GM18870 (cell line): ENCODE results near the gene TTLL1.
A peak's percentile ranks its signal among the peaks of the same experiment; 100 is the strongest.
"Not testable (repeated sequence)": the region's sequence is repeated elsewhere in the genome, so short reads cannot be mapped to it uniquely, and the experiment has no call there.

ENCODE experiments used
- ATAC-seq: cut with Tn5 transposase; IDR thresholded peaks from one replicate; pipeline ENCODE4 v1.9.1; 2021; ENCODE audit warnings: moderate library complexity; ENCODE audit not compliant: unreplicated experiment

TTLL1 gene

DNA sequence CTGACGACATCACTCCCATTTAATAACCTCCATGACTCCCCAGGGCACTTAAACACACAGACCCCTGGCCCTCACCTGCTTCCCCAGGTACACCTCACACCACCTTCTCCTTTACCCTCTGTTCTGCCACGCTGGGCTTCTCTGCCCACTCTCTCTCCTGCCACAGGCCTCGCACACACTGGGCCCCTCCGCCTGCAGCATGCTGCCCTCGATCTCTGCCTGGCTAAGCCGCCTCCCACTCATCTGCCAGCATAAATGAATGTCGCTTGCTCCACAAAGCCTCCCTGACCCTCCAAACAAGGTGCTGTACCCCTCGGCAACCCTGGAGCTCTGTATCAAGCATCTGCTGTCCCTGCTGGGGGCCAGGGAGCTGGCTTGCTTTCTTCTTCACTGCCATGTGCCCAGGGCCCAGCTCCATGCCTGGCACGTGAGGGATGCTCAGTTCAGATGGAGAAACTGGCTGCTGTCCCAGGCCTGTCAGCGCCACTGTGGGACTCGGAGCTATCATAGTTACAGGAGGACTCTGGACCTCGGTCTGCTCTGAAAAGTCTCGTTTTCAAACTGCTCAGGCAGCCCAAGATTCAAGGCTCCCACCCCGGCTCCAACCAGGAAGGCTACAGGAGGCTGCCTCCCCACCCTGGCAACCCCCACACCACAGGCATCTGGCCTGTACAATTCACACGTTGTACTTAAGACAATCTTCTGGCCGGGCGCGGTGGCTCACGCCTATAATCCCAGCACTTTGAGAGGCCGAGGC is 11.9 kb downstream of the TTLL1 start:
- no peak for ATAC-seq

DNA sequence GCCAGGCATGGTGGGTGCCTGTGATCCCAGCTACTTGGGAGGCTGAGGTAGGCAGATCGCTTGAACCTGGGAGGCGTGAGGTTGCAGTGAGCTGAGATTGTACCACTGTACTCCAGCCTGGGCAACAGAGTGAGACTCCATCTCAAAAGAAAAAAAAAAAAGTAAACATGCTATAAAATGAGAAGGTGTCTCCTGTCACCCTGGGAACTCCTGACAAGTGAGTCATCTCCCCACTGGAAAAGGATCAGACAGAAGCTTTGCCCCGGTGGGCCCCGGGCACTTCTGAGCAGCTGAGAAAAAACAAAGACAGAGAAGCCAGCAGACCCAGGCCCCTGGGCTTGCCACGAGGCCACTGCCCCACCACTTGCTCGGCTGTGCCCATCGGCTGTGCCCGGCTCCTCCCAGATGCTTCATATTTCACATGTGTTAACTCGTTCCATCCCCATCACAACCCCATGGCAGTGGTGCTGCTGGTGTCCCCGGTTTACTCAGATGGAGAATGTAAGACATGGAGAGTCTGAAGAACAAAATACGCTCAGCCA is 22.3 kb downstream of the TTLL1 start:
- no peak for ATAC-seq

DNA sequence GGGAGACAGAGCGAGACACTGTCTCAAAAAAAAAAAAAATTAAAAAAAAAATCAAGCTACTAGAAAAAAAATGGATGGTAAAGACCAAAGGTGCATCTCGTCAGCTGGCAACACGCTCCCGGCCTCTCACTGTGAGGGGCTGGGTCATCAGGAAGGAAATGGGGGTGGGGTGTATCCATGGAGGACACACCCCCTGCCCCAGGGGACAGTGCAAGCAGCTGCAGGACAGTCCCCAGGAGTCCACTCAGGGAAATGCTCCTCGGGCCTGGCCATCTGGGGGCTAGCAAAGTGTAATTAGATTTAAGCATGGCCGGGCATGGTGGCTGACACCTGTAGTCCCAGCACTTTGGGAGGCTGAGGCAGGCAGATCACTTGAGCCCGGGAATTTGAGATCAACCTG is 23.1 kb downstream of the TTLL1 start:
- ATAC-seq = no peak

DNA sequence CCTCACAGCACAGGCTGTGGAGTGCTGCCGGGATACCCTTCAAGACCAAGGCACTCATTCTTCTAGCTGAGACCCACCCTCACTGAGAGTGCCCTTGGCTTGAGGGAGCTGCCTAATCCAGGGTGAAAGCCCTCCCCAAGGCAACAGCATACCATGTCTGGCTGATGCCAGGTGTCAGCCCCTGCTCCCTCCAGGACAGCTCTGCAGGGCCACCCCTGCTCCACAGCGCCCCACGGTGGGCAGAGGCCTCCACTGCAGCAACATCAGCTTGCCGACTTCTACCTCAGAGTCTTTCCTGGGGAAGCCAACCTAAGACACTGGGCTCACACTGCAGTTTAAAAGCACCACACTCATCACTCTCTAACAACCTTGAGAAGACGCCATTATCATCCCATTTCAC is 29.0 kb downstream of the TTLL1 start:
- ATAC-seq = no peak

GRCh38 chr22:43057641-43058040 is 31.6 kb downstream of the TTLL1 start:
- ATAC-seq = no peak

GRCh38 chr22:43053176-43053575 is 36.0 kb downstream of the TTLL1 start:
- no peak for ATAC-seq

GRCh38 chr22:43050995-43051394 is 38.2 kb downstream of the TTLL1 start:
- ATAC-seq = no peak

DNA sequence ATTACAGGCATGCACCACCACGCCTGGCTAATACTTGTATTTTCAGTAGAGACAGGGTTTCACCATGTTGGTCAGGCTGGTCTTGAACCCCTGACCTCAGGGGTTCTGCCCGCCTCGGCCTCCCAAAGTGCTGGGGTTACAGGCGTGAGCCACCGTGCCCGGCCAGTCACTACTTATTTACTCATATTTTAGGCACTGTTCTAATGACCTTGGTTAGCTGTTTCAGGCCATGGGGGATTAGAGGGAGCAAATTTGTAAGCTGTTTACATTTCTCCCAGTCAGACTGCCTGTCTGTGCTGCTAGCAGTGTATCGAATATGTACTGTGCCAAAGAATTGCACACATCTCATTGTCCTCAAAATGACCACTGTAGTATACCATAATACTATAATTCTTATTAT is 41.6 kb downstream of the TTLL1 start:
- no peak for ATAC-seq

DNA sequence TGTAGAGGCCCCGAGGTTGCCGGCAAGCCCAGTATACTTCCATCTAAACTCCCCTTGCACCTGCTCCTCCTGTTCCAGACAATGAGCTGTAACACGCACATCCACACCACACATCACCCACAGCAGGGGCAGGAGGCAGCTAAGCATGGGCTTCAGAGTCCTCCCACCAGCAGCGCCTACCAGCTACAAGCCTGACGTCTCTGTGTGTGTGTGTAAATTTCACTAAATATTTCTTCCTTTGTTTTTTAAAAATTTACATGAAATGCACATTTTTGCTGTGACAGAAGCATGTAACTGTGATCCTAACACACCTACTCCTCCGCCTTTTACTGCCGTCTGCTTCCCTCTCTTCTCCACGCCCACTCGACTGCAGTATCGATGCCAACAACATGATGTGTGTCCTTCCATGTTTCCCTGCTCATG is 44.9 kb downstream of the TTLL1 start:
- ATAC-seq = no peak

- ATAC-seq = no peak
Measured at GRCh38 chr22:43042101-43042780, 47.0 kb downstream of the TTLL1 start.

DNA sequence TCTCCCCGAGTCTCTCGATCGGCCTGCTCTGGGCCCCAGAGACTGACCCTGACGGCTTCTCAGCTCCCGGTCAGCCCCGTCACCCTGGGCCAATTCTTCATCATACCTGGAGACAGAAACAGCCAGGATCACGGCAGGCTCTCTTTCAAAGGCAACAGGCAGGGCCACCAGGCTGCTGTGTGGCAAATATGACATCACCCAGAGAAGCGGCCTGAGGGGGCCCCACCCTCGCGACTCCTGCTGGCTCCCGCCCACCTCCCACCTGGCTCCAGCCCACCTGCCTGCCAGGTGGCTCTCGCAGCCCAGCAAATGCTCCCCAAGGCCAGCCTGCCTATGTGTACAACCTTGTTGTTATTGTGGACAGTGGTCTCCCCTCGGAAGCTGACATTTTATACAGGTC is 49.4 kb downstream of the TTLL1 start:
- ATAC-seq = no peak

DNA sequence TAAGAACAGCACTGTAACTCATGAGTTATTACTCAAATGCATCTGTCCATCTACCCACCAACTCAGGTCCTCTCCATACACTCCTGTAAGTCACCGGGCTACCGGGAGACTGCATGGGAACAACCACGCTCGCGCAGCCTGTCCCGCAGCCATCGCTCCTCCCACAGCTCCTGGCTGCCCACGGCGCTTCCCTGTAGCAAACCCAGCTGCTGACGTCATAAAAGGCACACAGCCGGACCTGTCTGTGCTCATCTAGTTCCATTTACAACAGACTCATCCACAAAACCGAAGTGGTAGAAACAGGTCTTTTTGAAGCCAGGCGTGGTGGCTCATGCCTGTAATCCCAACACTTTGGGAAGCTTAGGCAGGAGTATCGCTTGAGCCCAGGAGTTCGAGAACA is 50.9 kb downstream of the TTLL1 start:
- ATAC-seq = no peak

- no peak for ATAC-seq
Measured at GRCh38 chr22:43036282-43036829, 52.8 kb downstream of the TTLL1 start.

DNA sequence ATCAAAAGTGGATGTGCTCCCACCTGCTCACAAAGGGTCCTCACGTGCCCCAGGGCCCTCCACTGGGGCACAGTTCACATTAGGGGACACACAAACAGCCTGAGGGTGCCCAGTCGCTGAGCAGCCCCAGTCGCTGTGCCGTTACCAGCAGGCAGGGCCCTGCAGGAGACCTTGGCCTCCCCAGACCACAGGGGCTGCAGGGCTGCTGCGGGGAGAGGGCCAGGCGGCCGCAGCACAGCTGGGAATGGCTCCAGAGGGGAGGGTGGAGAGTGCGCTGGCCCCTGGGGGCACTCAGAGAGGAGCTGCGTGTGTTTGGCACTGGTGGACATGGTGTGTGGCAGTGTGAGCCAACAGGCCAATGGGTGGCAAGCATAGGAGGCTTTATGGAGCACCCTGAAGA is 53.9 kb downstream of the TTLL1 start:
- ATAC-seq = no peak

DNA sequence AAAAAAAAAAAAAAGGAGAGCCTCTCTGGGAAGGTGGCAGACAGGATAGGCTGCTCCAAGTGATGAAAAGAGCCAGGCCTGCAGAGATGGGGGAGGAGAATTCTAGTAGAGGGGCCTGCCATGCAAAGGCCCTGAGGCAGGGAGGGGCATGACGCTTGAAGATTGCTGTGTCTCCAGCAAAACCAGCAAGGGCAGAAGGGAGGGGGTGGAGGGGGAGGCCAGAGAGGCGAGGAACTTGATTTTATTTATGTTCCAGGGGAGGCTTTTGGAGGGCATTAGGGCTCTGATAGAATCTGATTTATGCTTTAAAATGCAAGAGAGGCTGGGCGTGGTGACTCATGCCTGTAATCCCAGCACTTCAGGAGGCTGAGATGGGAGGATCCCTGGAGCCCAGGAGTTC is 57.6 kb downstream of the TTLL1 start:
- no peak for ATAC-seq

DNA sequence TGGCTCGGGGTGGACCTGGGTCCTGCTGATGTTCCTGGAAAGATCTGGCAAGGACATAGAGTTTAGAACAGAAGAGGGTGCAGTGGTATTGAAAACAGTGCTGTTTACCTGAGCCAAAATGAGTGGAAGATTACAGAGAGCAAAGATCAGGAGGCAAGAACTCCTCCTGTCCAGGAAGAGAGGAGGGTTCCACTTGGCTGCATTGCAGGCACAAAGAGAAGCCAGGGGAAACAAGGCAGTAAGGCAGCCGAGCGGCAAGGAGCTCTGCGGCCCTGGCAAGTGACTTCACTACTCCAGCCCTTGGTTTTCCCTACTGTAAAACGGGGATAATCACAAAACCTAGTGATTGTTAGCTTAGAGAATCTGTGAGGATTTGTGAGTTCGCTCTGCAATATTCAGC is 70.6 kb downstream of the TTLL1 start:
- no peak for ATAC-seq

- no peak for ATAC-seq
Measured at GRCh38 chr22:43017525-43018460, 71.4 kb downstream of the TTLL1 start.

DNA sequence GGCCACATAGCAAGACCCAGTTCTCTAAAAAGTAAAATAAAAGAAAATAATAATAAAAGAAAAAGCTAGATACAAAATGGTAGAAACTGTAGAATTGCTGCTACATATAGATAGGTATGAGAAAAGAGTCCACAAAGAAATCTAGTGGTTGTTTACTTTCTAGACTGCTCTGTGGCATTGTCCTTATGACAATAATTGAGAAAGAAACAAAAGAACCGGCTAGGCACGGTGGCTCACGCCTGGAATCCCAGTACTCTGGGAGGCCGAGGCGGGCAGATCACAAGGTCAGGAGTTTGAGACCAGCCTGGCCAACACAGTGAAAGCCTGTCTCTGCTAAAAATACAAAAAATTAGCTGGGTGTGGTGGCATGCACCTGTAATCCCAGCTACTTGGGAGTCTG is 73.0 kb downstream of the TTLL1 start:
- ATAC-seq = not testable (repeated sequence)

DNA sequence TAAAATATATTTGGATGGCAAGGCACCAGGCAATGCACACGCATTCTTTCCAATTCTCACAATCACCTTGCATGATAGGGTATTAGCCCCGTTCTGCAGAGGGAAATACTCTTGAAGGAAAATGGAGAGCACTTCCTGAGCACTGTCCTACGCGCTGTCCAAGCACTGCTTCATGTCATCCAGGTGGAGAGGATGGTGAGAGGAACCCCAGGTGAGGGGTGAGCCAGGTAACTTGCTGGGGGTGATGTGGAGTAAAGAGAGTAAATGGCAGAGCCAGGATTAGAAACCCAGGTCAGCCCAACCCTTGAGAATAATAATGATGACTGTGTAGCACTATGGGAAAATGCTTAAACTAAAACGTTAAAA is 73.5 kb downstream of the TTLL1 start:
- no peak for ATAC-seq

GRCh38 chr22:43014869-43015676 is 74.1 kb downstream of the TTLL1 start, which contains the start of gene PACSIN2:
Gene PACSIN2, minus strand, starts transcription at chr22:43015149. Its CDS starts 103,069 bp downstream, at chr22:42912080.
- ATAC-seq = peak; percentile 78
